IMR-90 (cell line): ENCODE measurements around the gene VAMP4. TPM values are rescaled to one million over a fixed set of nuclear protein-coding genes. Genes with fewer than 3 reads are reported as not detected.

Source experiments
- ATAC-seq: fragments of 200-7000 bp; cut with Tn5 transposase; 2 replicates; pipeline ENCODE4 v1.9.1; 2020; ENCODE audit warnings: low read depth, mild to moderate bottlenecking, moderate library complexity
- BruUV-seq: library from RNA; stranded (reverse); fragments of 400-500 nt; replicated peaks from 2 replicates; lab custom pipeline; 2021; lab: Mats Ljungman, UMichigan
- CTCF ChIA-PET: fragments of 300-600 bp; formaldehyde crosslinking; extraction: SDS; loops from one replicate; lab custom pipeline; 2021; ENCODE audit warnings: antibody characterized with exemption; lab: Yijun Ruan, JAX
- POLR2A ChIA-PET: fragments of 300-600 bp; sonication (Branson Sonifier 250); formaldehyde crosslinking; loops from one replicate; lab custom pipeline; 2022; ENCODE audit warnings: antibody characterized with exemption; ENCODE audit not compliant: unreplicated experiment; lab: Charles Lee
- DNase-seq: peaks from one replicate; pipeline ENCODE4 v3.0.0; 2013
- H2AFZ ChIP-seq: replicated peaks from 2 replicates; pipeline ENCODE3; 2013; ENCODE audit warnings: low read length, mild to moderate bottlenecking; ENCODE audit not compliant: poor library complexity
- H2AK5ac ChIP-seq: 2 replicates; pipeline ENCODE4 v1.6.1; 2013; ENCODE audit warnings: low read depth, low read length, inconsistent platforms
- H2AK9ac ChIP-seq: replicated peaks from 2 replicates; pipeline ENCODE3; 2013; ENCODE audit warnings: mild to moderate bottlenecking, low read depth, low read length, moderate library complexity; ENCODE audit not compliant: poor library complexity
- H2BK120ac ChIP-seq: 2 replicates; pipeline ENCODE4 v1.6.1; 2013; ENCODE audit warnings: low read depth, low read length, inconsistent platforms
- H2BK15ac ChIP-seq: 3 replicates; pipeline ENCODE4 v1.6.1; 2013; ENCODE audit warnings: low read depth, low read length, inconsistent platforms
- H2BK20ac ChIP-seq: 2 replicates; pipeline ENCODE4 v1.6.1; 2013; ENCODE audit warnings: low read depth, mild to moderate bottlenecking, inconsistent platforms, low read length, moderate library complexity
- H2BK5ac ChIP-seq: 2 replicates; pipeline ENCODE4 v1.6.1; 2013; ENCODE audit warnings: mild to moderate bottlenecking, low read depth, low read length, inconsistent platforms; ENCODE audit not compliant: poor library complexity, severe bottlenecking
- H3K14ac ChIP-seq: replicated peaks from 2 replicates; pipeline ENCODE4 v1.6.1; 2013; ENCODE audit warnings: low read depth, low read length, inconsistent platforms
- H3K18ac ChIP-seq: 2 replicates; pipeline ENCODE4 v1.6.1; 2013; ENCODE audit warnings: low read depth, low read length, control low read depth
- H3K23ac ChIP-seq: 2 replicates; pipeline ENCODE4 v1.6.1; 2013; ENCODE audit warnings: low read depth, low read length, inconsistent platforms
- H3K27ac ChIP-seq: 2 replicates; pipeline ENCODE4 v1.5.1; 2013; ENCODE audit warnings: mild to moderate bottlenecking, control low read depth, low read length; ENCODE audit not compliant: insufficient read depth
- H3K27me3 ChIP-seq: 2 replicates; pipeline ENCODE4 v1.6.1; 2013; ENCODE audit warnings: low read length; ENCODE audit not compliant: control insufficient read depth, insufficient read depth
- H3K36me3 ChIP-seq: 2 replicates; pipeline ENCODE4 v1.6.1; 2013; ENCODE audit warnings: low read length, mixed read lengths; ENCODE audit not compliant: control insufficient read depth, insufficient read depth
- H3K4ac ChIP-seq: 2 replicates; pipeline ENCODE4 v1.6.1; 2013; ENCODE audit warnings: low read depth, low read length, inconsistent platforms
- H3K4me1 ChIP-seq: 2 replicates; pipeline ENCODE4 v1.6.1; 2013; ENCODE audit warnings: low read length, mixed read lengths; ENCODE audit not compliant: control insufficient read depth, insufficient read depth
- H3K4me2 ChIP-seq: 2 replicates; pipeline ENCODE4 v1.6.1; 2013; ENCODE audit warnings: low read depth, mild to moderate bottlenecking, control low read depth, low read length, moderate library complexity
- H3K4me3 ChIP-seq: 2 replicates; pipeline ENCODE4 v1.5.1; 2013; ENCODE audit warnings: low read depth, mild to moderate bottlenecking, control low read depth, low read length, moderate library complexity; ENCODE audit not compliant: insufficient read depth
- H3K56ac ChIP-seq: 2 replicates; pipeline ENCODE4 v1.6.1; 2013; ENCODE audit warnings: low read length, inconsistent platforms; ENCODE audit not compliant: insufficient read depth; ENCODE audit errors: extremely low read depth
- H3K79me1 ChIP-seq, 2 experiments: 2 replicates each; pipeline ENCODE4 v1.6.1; 2013; ENCODE audit warnings: low read length in 2 of 2, inconsistent platforms in 1 of 2, low read depth in 1 of 2
- H3K9ac ChIP-seq: 2 replicates; pipeline ENCODE4 v1.6.1; 2013; ENCODE audit warnings: low read depth, low read length, control low read depth
- H3K9me1 ChIP-seq: 2 replicates; pipeline ENCODE4 v1.6.1; 2013; ENCODE audit warnings: low read length, inconsistent platforms; ENCODE audit not compliant: insufficient read depth
- H3K9me3 ChIP-seq: 2 replicates; pipeline ENCODE4 v1.6.1; 2013; ENCODE audit warnings: low read length; ENCODE audit not compliant: control insufficient read depth, insufficient read depth
- H4K20me1 ChIP-seq: 2 replicates; pipeline ENCODE4 v1.6.1; 2013; ENCODE audit warnings: low read length, inconsistent platforms; ENCODE audit not compliant: insufficient read depth
- H4K5ac ChIP-seq: 2 replicates; pipeline ENCODE4 v1.6.1; 2013; ENCODE audit warnings: mild to moderate bottlenecking, low read depth, low read length, control low read depth
- H4K8ac ChIP-seq, 2 experiments: 2 replicates each; pipeline ENCODE4 v1.6.1; 2013; ENCODE audit warnings: low read depth in 2 of 2, low read length in 2 of 2, control low read depth in 1 of 2, inconsistent platforms in 1 of 2
- H4K91ac ChIP-seq: 2 replicates; pipeline ENCODE4 v1.6.1; 2013; ENCODE audit warnings: low read depth, low read length, inconsistent platforms; ENCODE audit not compliant: insufficient read depth
- BHLHE40 ChIP-seq: fragments of 150-350 bp; IDR thresholded peaks from 2 replicates; pipeline ENCODE4 v1.6.1; 2016; ENCODE audit warnings: mild to moderate bottlenecking, low read depth, low read length
- FOS ChIP-seq: fragments of 150-350 bp; IDR thresholded peaks from 2 replicates; pipeline ENCODE4 v1.6.1; 2016; ENCODE audit warnings: low read depth, low read length
- POLR2A ChIP-seq: IDR thresholded peaks from 2 replicates; pipeline ENCODE4 v1.6.1; 2012; ENCODE audit warnings: mild to moderate bottlenecking, low read depth, low read length
- RAD21 ChIP-seq: IDR thresholded peaks from 2 replicates; pipeline ENCODE4 v1.6.1; 2012; ENCODE audit warnings: low read length, improper control_type of control experiment
- RFX5 ChIP-seq: IDR thresholded peaks from 2 replicates; pipeline ENCODE4 v1.8.0; 2012; ENCODE audit warnings: low read depth, mild to moderate bottlenecking, low read length, moderate library complexity
- SMC3 ChIP-seq: fragments of 150-350 bp; IDR thresholded peaks from 2 replicates; pipeline ENCODE4 v1.6.1; 2016; ENCODE audit warnings: low read depth, mild to moderate bottlenecking, antibody characterized with exemption, low read length, moderate library complexity
- WGBS, 2 experiments: methylation state at CpG; one replicate each; pipeline versions ENCODE4 v1.1.5 to v1.1.7; 2013; ENCODE audit warnings: missing lambda C conversion rate in 2 of 2; ENCODE audit not compliant: insufficient read length in 1 of 2; ENCODE audit errors: extremely low coverage in 2 of 2; 5-methylcytosine and 5-hydroxymethylcytosine counted together
- dilution Hi-C: fragments of 300-500 bp; cut with HindIII; formaldehyde crosslinking; loops from one replicate; pipeline ENCODE4 v1.14.3; 2018; ENCODE audit warnings: low sequenced_read_pairs; ENCODE audit not compliant: unreplicated experiment
- in situ Hi-C: fragments of 300-500 bp; cut with MboI; formaldehyde crosslinking; loops from 3 replicates; pipeline ENCODE4 v1.14.3; 2019; ENCODE audit warnings: low sequenced_read_pairs, inconsistent platforms, mixed read lengths
- intact Hi-C: fragments of 100-400 bp; cut with micrococcal nuclease; formaldehyde crosslinking; loops from 2 replicates; pipeline ENCODE4 v1.10.0; 2022
- polyA plus RNA-seq, 3 experiments: library from polyadenylated mRNA; depleted of rRNA; stranded (reverse); fragments of >200 nt; gene quantifications; 2 replicates each; pipeline ENCODE4 v1.2.3, GENCODE V29; 2012; ENCODE audit warnings: low replicate concordance in 1 of 3
- total RNA-seq: library from RNA; depleted of rRNA; stranded (reverse); fragments of >200 nt; gene quantifications from 2 replicates; pipeline ENCODE4 v1.2.3, GENCODE V29; 2012

Gene VAMP4
- total and polyA plus RNA-seq, 2 of the 4 experiments (the other 2 are of a cell fraction) = 3.4 to 5.4 TPM

DNA sequence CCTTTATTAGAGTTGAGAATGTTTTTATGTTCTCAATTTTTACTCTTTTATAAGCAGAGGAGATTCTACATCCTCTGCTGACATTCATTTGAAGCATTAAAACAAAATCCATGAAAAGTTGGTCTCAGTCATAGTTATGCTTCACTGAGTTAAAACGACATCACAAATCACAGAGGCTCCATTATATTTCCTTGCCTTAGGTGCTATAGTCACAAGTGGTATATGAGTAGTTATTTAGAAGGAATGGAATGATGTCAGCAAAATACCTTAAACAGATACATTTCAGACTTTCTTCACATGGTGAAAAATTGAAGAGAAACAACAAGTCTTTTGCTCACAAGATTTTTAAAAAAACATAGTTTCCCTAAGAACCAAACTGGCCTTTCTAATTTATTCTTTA is 27.9 kb upstream of the VAMP4 start:
- no peak overlapping the region for H3K18ac ChIP-seq
- no peaks in the 10 kb centered on the region for H3K79me1 ChIP-seq
- no peak overlapping the region for H3K4ac ChIP-seq
- TF ChIP-seq RFX5 = no peak
- TF ChIP-seq FOS = no peak
- no peak for TF ChIP-seq POLR2A
- no peak for TF ChIP-seq BHLHE40
- TF ChIP-seq RAD21 = no peak
- no peak for TF ChIP-seq SMC3
- no peak overlapping the region for H2BK5ac ChIP-seq
- no TSS peak for BruUV-seq
- no peak overlapping the region for H4K91ac ChIP-seq
- H3K23ac ChIP-seq = no peak overlapping the region
- no peak overlapping the region for H3K4me3 ChIP-seq
- intact Hi-C loops = no loop called here
- H4K8ac ChIP-seq = no peak overlapping the region
- POLR2A ChIA-PET = no interaction called here
- no peaks in the 10 kb centered on the region for H3K36me3 ChIP-seq
- CTCF ChIA-PET = no interaction called here
- in situ Hi-C loops = no loop called here
- H3K4me2 ChIP-seq = no peak overlapping the region
- no CpG with 5 or more reads among the region's 1 CpG for WGBS, 2 experiments
- H2BK20ac ChIP-seq = no peak overlapping the region
- H4K20me1 ChIP-seq = no peaks in the 10 kb centered on the region
- dilution Hi-C loops = no loop called here
- H3K56ac ChIP-seq = no peak overlapping the region
- H3K9ac ChIP-seq = no peak overlapping the region
- H2BK120ac ChIP-seq = no peak overlapping the region
- H2AK5ac ChIP-seq = no peak overlapping the region
- no peak overlapping the region for H3K14ac ChIP-seq
- no peaks in the 10 kb centered on the region; the same call in 1 of the 2 replicates for H3K4me1 ChIP-seq
- H3K9me1 ChIP-seq = no peaks in the 10 kb centered on the region
- H2AK9ac ChIP-seq = no peak overlapping the region
- no peak overlapping the region for H4K5ac ChIP-seq
- DNase-seq = no peak
- H3K9me3 ChIP-seq = no peaks in the 10 kb centered on the region
- no peaks in the 10 kb centered on the region for H3K27me3 ChIP-seq
- ATAC-seq = no peak
- no peak overlapping the region for H3K27ac ChIP-seq
- H2BK15ac ChIP-seq = no peak overlapping the region
- no peak overlapping the region for H2AFZ ChIP-seq
